HG02571 (cell line): ENCODE data around the gene SIGLEC8.
"Not testable (repeated sequence)": the region's sequence is repeated elsewhere in the genome, so short reads cannot be mapped to it uniquely, and the experiment has no call there.

Source experiments
- ATAC-seq: cut with Tn5 transposase; IDR thresholded peaks from one replicate; pipeline ENCODE4 v1.9.1; 2021; ENCODE audit warnings: mild to moderate bottlenecking, moderate library complexity; ENCODE audit not compliant: unreplicated experiment

Gene SIGLEC8

DNA sequence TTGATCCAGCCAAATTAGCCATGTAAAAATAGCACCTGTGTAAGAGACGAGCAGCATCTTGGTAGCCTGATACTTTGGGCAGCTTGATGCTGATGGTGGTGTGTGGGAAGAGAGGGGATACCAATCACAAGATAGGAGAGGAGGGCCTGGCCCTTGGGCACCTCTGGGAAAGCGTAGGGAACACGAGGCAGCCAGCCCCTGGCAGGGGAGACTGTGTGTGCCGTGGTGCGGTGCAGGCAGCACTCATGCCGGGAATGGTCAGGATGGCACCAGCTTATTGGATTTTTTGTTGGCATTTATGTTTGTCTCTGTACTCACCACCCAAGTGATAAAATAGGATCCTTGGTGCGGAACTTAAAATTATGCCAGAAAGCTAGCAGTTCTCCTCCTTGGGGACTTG is 10.2 kb downstream of the SIGLEC8 start:
- ATAC-seq = no peak

DNA sequence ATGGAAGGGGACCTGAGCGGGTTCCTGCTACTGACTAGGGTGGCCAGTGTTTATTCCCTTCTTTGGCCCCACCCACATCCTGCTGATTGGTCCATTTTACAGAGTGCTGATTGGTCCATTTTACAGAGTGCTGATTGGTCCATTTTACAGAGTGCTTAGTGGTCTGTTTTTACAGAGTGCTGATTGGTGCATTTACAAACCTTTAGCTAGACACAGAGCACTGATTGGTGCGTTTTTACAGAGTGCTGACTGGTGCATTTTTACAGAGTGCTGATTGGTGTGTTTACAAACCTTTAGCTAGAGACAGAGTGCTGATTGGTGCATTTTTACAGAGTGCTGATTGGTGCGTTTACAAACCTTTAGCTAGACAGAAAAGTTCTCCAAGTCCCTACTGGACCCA is 10.7 kb downstream of the SIGLEC8 start:
- not testable (repeated sequence) for ATAC-seq

DNA sequence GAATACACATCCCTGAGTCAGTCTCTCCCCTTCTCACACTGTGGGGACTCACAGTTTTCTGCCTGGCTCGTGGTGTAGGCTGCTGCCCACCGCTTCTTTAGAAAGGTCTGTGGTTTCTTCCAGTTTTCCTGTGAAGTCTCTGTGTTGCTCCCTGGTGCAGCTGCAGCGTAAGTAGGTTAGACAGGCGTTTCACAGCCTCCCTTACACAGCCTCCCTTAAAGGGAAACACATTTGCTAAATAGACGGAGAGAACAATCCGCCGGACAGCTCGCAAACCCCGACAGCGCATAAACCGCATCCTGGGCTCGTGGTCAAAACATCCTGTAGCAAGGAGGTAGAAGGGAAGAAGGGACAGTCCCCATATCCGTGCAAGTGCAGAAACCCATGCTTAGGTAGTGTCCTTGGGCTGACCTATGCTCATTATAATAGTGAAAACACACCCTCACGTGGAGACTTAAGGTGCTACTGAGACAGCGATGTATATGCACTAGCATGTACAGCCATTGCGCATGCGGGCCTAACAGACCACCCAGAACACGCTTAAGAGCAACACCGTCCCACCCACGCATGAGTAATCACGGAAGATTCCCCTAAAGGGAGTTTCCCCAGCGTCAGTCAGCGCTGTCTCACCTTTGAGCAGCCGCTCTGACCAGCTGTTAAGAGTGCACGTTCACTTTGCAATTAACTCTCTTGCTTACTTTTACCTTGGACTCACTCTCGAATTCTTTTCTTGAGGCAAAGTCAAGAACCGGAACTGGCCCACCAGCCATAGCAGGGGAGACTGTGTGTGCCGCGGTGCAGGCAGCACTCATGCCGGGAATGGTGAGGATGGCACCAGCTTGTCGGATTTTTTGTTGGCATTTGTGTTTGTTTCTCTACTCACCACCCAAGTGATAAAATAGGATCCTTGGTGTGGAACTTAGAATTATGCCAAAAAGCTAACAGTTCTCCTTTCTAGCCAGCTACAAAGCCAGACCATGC is 16.6 kb downstream of the SIGLEC8 start:
- ATAC-seq = peak; percentile 85

DNA sequence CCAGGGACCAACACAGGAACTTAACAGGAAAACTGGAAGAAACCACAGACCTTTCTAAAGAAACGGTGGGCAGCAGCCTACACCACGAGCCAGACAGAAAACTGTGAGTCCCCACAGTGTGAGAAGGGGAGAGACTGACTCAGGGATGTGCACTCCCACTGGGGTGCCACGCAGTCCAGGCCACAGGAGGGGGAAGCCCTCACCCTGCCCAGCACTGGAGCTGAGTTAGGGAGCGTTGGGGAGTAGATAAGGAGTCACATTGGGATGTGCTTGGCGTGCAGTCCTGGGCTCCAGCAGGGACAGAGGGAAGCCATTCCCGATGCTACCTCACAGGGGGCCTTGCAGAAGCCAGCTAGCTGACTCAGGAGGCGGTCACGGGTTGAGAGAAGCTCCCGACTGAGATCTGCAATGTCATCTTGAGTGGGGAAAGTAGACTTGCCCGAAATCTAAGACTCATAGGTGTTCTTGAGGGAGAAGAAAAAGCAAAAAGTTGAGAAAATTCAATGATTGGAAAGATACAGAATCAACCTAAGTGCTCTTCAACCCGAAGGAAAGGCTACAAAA is 17.3 kb downstream of the SIGLEC8 start:
- no peak for ATAC-seq

DNA sequence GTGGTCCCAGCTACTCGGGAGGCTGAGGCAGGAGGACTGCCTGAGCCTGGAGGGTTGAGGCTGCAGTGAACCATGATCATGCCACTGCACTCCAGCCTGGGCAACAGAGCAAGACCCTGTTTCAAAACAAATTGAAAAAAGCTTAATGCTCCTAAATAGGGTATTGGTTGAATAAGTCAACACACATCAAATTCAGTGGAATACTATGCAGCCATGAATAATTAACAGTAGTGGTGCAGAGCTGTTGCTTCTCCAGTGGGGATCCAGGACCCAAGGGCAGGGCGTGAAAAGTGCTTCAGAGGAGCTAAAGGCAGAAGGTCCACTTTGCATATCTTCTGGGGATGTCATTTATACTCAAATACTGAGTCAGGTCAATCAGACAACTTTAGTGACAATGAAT is 18.2 kb downstream of the SIGLEC8 start:
- ATAC-seq = no peak

DNA sequence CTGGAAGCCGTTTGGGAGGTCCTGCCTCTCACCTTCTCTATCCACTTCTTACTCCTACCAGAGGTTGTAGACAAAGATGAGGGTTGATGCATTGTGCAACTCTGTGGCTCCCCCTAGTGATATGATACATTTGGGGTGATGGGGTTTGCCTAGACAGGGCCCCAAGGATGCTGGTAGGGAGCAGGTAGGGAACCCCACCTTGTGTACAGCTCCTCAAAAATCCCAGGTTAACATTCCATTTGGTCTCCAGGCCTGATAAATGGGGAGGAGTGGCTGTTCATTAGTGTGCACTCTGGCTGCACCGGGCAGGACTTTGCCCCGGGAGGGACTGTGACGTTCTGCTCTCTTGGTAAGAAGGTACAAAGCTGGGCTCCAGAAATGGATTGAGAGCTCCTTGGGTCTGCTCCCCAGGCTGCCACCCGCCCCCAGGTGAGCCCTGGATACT is 19.2 kb downstream of the SIGLEC8 start:
- no peak for ATAC-seq

DNA sequence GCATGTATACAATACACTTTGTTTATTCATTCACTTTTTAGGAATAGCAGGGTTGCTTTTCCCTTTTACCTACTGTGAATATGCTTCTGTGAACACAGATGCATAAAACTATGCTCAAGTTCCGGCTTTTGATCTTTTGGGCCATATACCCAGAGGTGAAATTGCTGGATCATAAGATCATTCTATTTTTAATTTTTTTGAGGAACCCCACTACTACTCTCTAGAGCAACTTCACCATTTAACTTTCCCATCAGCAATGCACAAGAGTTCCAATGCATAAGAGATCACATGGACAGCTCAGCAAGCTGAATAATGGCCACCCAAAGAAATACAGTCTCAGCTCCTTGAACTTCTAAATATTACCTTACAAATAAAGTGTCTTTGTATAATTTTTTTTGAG is 23.8 kb downstream of the SIGLEC8 start:
- no peak for ATAC-seq

DNA sequence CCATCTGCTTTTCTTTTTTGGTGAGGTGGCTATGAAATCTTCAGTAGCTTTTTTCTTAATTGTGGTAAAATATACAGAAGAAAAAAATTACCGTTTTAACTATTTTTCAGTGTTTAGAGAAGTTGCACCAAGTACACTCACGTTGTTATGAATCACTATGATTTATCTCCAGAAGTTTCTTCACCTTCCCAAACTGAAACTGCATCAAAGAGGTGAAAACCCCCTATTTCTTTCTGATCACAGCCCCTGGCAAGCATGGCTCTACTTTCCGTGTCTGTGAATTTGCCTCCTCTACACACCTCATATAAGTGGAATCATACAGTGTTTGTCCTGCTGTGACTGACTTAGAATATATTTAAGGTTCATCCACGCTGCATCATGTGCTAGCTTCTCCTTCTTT is 25.2 kb downstream of the SIGLEC8 start:
- ATAC-seq = no peak

DNA sequence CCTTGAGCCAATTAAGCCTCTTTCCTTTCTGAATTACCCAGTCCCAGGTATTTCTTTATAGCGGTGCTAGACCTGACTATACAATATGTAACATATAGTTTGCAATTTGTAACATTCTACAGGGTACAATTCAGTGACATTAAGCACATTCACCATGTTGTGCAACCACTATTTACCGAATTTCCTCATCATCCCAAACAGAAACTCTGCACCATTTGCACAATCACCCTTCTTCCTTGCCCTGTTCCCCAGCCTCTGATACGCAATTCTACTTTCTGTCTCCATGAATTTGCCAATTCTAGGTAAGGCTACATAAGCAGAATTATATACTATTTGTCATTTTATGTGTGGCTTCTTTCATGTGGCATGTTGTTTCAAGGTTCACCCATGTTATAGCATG is 27.1 kb downstream of the SIGLEC8 start:
- no peak for ATAC-seq

DNA sequence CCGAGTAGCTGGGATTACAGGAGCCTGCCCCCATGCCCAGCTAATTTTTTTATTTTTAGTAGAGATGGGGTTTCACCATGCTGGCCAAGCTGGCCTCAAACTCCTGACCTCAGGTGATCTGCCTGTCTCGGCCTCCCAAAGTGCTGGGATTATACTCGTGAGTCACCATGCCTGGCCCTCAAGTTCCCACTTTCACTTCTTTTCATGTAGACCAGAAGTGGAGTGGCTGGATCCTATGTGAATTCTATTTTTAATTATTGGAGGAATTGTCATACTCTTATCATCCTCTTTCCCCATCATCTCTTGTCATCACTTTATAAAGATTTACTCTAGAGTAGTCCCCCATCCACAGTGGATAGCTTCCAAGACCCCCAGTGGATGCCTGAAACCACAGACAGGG is 28.0 kb downstream of the SIGLEC8 start:
- no peak for ATAC-seq

DNA sequence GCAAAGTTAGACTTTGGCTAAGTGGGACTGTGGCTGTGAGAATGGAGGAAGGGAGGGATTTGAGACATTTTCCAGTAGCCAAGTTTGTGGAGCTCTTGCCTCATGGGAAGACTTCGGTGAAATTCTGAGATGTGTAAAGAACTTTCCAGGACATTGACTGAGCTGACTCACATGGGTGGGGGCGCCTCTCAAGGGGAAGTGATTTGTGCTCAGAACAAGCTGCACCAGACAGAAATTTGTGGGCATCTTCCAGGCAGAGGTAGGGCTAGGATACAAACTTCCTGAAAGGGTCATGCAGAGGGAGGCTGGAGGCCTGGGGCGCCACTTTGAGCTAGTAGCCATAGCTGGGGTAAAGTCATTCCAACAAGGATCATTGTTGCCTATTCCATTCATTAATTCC is 31.1 kb downstream of the SIGLEC8 start:
- no peak for ATAC-seq

DNA sequence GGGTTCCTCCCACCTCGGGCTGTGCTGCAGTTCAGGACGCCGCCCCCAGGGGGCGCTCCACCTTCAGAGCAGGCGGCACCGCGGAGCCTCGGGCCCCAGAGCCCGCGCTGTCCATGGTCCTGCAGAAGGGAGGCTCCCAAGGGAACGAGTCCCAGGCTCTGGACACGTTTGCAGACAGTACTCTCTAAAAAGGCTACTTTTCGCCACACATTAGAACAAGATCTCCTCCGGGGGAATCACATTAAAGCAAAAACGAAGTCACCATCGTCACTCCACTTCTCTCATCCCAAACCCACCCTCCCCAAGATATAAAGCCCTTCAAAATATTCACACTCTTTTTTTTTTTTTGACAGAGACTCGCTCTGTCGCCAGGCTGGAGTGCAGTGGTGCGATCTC is 36.2 kb downstream of the SIGLEC8 start:
- no peak for ATAC-seq

DNA sequence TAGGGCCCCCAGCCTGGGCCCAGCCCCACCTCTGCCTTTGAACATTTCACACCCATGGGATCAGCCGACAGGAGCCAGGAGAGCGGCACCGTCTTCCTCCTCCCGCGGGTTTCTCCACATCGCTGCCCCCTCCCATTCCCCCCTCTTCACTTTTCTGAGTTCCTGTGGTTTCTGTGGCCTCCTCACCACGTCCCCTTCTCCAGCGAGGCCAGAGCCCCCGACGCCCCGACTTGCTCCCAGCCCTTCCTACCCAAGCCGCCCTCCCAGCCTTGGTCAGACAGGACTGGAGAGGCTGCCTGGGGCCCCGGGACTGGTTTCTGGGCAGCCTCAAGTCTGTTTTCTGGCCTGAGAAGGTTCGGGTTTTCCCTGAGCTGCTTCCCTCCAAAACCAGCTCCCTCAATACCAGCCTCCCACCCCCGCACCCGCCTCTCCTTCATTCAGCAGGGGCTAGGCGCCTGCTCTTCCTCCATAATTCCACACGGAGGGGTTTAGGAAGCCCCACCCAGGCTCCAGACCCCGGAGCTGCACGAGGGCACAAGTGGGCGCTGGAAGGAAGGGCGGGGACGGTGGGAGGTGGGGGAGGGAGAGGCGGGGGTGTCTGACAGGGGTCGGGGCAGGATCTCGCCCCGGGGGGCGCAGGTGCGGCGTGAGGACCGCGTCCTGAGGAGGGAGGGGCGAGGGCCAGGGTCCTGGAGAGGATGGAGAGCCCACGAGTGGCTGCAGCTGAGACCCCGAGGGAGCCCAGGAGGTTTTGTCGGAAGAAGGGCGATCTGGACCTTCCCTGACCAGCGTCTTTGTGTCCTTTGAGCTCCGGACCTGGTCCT is 36.8 kb downstream of the SIGLEC8 start:
- no peak for ATAC-seq

DNA sequence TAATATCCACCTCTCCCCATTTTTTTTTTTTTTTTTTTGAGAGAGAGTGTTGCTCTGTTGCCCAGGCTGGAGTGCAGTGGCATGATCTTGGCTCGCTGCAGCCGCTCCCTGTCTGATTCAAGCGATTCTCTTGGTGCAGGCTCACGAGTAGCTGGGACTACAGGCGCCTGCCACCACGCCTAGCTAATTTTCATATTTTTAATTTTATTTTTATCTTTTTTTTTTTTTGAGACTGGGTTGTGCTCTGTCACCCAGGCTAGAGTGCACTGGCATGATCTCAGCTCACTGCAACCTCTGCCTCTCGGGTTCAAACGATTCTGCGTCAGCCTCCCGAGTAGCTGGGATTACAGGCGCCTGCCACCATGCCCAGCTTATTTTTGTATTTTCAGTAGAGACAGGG is 37.7 kb downstream of the SIGLEC8 start:
- ATAC-seq = not testable (repeated sequence)

DNA sequence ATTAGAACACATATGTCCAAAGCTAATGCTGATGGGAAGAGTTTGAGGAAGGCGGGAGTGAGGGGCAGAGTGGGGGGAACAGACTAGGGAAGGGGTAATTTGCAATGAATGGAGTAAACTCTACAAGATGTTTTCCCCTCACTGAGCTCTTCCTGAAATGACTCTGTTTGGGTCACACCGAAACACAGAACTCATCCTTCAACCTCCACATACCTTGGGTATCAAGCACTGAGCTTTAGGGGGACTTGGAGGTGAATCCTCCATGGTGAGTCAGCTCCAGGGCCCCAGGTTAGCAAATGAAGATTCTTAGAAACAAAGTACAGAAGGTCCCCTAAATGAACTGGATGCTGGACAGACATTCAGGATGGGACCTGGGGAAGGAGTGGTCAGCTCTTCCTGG is 39.5 kb downstream of the SIGLEC8 start:
- ATAC-seq = no peak

DNA sequence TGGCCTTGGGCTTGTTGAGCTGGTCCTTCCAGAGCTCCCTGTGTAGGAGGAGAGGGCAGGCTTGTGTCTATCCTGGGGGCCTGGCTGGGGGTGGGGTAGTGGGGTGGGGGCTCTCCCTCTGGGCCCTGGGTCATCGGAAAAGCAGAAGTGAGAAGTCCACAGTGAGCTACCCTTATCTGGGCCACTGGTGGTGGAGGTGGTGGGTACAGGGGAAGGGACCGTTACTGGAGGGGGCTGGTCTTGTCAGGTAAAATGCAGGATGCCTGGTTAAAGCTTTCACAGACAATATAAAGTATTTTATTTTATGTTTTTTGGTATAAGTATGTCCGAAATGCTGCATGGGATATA is 40.5 kb downstream of the SIGLEC8 start:
- peak; percentile 29 for ATAC-seq

DNA sequence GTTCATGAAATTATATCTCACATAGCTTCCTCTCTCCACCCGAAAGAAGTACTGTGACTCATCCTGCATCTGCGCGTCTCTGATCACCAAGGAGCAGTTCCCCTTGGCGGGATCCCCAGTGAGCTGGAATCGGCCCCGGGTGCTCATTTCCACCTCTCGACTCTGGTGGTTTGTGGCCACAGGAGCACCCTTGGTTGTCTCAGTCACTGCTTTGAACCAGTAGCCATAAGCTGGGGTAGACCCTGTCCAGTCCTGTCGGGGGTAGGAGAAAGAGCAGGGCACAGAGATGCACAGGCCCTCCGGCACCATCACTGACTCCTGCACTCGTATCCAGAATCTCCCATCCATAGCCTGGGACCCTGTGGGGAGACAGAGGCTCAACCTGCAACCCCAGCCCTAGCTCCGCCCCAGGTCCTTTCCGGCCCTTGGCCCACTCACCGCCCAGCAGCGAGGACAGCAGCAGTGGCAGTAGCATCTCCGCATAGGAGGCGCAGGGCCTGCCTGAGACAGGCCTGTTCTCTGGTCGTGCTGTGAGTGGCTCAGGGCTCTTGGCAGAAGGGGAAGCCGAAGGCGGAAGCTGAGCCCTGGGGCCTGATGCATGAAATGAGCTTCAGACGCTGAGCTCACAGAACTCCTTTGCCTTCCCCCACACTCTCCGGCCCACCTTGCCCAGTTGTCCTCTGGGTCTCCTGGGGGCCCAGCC is 41.0 kb downstream of the SIGLEC8 start, which contains the start of gene SIGLEC10:
Gene SIGLEC10, minus strand, starts transcription at position 536 of the 703 bp plus-strand sequence. Its CDS starts 61 bp downstream, at position 475.
- ATAC-seq = peak; percentile 55

DNA sequence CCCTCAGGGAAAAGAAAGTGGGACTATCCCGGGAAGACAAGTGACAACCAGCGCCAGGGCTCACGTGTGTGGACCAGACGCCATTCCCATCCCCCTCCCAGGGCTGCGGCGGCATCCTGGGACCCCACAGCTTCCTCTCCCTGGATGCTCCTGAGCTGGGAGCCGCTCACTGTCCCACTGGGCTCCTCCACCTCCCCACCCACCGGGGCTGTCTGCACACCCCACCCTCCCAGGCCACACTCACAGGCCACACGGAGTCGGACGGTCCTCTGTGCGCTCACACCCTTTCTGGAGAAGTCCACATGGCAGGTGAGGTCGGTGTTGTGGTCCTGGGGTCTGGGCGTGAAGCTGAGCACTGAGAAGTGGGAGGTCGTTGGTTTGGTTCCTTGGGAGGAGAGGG is 41.8 kb downstream of the SIGLEC8 start:
- ATAC-seq = not testable (repeated sequence)

DNA sequence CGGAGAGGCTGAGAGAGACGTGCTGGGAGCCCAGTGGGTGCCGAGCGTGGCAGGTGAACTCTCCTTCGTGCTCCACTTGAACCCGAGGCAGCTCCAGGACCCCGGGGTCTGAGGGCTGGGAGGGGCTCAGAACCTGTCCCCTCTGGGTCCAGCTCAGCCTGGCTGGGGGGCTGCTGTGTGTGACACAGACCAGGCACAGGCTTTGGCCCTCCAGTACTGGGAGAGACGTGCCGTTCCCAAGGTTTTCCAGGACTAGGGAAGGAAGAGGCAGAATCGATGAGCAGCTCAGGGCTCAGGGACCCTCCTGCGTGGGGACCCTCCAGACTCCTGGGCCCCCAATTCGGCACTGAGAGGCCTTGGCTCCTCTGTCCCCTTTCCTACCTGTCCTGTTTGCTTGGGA is 43.1 kb downstream of the SIGLEC8 start:
- ATAC-seq = no peak

DNA sequence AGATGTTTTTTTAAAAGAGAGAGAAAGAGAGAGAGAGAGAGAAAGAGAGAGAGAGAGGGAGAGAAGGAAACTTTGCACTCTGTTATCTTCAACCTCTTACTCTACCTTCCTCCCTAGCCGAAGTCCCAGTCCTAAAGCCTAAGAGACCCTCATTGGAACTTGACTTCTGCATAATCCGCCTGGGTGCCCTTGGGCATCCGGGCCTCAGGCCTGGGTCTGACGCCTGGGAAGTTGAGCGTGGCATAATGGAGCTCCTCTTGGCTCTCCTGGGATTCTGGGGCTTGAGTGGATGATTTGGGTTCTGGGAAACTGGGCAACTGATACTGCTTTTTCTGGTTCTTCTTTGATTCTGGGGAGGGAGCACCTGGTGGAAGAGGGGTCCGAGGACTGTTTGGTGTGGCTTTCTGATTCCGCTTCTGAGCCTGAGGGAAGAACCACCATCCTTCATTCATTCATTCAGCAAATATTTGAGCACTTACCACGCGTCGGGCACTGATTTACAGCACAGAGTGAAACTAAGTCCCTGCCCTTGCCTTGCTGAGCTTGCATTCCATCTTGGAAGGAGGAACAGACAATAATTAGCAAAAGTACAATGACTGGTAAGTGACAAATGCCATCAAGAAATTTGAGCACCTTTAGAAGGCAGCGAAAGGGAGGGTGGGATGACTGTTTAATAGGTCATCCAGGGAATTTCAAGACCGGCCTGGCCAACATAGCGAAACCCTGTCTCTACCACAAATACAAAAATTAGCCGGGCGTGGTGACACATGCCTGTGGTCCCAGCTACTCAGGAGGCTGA is 47.1 kb downstream of the SIGLEC8 start:
- no peak for ATAC-seq
